Stomach smooth muscle (tissue), 2 donors: Measurements from ENCODE around the gene CBFB.

ENCODE experiments used
- H3K27ac ChIP-seq: one replicate; pipeline ENCODE4 v1.7.0; 2013; ENCODE audit warnings: mild to moderate bottlenecking, low read length, inconsistent platforms
- H3K27me3 ChIP-seq, 2 donors: one replicate each; pipeline ENCODE4 v1.7.0; 2013; ENCODE audit warnings: low read length in 2 of 2; ENCODE audit not compliant: insufficient read depth in 2 of 2, control insufficient read depth in 1 of 2
- H3K36me3 ChIP-seq, 2 donors: one replicate each; pipeline ENCODE4 v1.7.0; 2013; ENCODE audit warnings: low read length in 2 of 2; ENCODE audit not compliant: control insufficient read depth in 2 of 2, insufficient read depth in 2 of 2
- H3K4me1 ChIP-seq: one replicate; pipeline ENCODE4 v1.7.0; 2013; ENCODE audit warnings: low read length; ENCODE audit not compliant: control insufficient read depth, insufficient read depth
- H3K4me3 ChIP-seq, 2 donors: one replicate each; pipeline ENCODE4 v1.7.0; 2013; ENCODE audit warnings: low read length in 2 of 2
- H3K9ac ChIP-seq, 2 donors: one replicate each; pipeline ENCODE4 v1.7.0; 2013; ENCODE audit warnings: low read length in 2 of 2, mild to moderate bottlenecking in 1 of 2
- H3K9me3 ChIP-seq, 2 donors: one replicate each; pipeline ENCODE4 v1.7.0; 2013; ENCODE audit warnings: low read length in 2 of 2; ENCODE audit not compliant: control insufficient read depth in 2 of 2
- donor health status: healthy.
- donor health status: Pancreatic carcinoma.

The CBFB gene

DNA sequence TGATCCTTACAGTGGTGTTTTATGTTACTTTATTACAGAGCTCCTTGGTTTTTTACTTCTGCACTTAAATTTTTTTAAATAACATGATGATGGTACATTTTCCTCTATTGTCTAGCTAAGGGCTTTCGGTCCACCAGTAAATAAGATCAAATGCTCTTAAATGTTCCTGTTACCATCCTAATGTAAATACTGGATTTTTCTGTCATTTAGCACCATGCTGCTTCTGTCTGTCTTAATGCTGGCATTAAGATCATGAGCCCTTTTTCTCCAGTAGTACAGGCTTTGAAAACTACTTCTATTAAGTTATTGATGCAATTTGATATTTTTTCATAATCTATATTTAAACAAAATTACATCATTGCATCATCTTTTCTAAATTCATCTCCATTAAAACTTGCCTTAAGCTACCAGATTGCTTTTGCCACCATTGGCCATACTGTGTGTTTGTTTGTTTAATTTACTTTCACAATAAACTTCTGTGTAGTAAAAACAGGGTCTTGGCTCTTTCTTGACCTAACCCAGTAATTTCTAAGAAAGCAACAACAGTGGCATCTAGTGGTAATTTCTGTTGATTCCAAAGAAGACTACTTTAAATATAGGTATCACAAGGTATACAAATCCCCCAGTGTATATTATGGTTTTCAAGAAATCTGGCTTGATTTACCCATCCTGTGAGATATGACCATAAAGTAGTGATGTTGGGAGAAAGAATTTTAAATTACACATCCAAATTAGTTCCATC, 71.8 kb downstream of the CBFB start:
- H3K4me3 ChIP-seq, result no peak overlapping the region
- H3K36me3 ChIP-seq, result peaks cover 3% of the 10 kb centered on the region in 2 donors
- no peak overlapping the region for H3K27ac ChIP-seq
- no peaks in the 10 kb centered on the region for H3K27me3 ChIP-seq
- H3K9me3 ChIP-seq, result no peaks in the 10 kb centered on the region
- H3K9ac ChIP-seq, result no peak overlapping the region
- no peaks in the 10 kb centered on the region for H3K4me1 ChIP-seq

DNA sequence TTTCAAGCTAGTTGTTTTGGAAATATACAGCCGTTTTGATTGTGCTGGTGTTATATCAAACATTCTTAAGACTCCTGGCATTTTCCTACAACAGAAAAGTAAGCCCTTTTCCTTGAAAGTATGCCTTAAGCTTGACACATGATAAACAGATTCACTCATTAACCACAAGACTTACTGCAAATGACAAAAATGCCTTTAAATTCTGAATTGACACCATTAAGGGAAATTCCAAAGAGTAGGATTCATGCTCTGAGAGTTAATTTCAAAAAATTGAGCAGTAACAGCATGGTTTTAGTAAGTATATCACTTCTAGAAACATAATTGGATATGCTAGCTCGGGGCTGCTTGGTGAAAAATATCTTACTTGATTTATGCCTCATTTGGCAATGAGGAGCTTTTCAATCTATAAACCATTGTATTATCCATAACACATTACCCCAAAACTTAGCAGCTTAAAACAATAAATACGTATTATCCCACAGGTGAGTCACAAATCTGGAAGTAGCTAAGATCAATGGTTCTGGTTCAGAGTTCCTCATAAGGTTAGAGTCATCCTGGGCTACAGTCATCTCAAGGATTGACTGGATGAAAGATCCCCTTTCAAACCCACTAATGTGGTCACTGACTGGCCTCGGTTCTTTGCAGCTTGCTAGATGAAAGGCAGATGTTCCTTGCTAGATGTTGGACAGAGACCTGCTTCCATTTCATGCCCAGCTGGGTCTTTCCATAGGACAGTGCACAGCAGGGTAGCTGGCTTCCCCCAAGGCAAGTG, 72.5 kb downstream of the CBFB start:
- no peak overlapping the region for H3K27ac ChIP-seq
- no peak overlapping the region for H3K9ac ChIP-seq
- H3K4me3 ChIP-seq, result no peak overlapping the region
- no peaks in the 10 kb centered on the region for H3K9me3 ChIP-seq
- H3K27me3 ChIP-seq, result no peaks in the 10 kb centered on the region
- H3K4me1 ChIP-seq, result no peaks in the 10 kb centered on the region
- H3K36me3 ChIP-seq, result peaks cover 3% of the 10 kb centered on the region in 2 donors

DNA sequence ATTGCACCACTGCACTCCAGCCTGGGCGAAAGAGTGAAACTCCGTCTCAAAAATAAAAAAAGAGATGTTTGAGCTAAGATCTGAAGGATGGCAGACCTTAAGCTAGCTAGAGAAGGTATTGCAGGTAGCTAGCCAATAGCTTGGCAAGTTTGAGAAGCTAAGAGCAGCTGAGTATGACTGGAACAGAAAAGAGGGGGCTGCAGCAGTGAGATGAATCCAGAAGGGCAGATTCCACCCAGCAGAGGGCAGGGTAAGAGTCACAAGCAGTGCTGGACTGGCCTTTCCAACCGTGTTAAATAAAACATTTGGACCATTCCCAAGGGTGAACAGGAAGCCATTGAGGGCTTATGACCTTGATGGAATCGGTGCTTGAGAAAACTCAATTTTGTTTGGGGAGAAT, 75.1 kb downstream of the CBFB start:
- Histone ChIP-seq H3K9me3 (no peaks in the 10 kb centered on the region), H3K9ac (no peak overlapping the region), H3K4me3 (no peak overlapping the region), H3K36me3 (peaks cover 0 to 3% of the 10 kb centered on the region in 2 donors), H3K27me3 (no peaks in the 10 kb centered on the region), H3K4me1 (peaks cover 3% of the 10 kb centered on the region), H3K27ac (no peak overlapping the region)

DNA sequence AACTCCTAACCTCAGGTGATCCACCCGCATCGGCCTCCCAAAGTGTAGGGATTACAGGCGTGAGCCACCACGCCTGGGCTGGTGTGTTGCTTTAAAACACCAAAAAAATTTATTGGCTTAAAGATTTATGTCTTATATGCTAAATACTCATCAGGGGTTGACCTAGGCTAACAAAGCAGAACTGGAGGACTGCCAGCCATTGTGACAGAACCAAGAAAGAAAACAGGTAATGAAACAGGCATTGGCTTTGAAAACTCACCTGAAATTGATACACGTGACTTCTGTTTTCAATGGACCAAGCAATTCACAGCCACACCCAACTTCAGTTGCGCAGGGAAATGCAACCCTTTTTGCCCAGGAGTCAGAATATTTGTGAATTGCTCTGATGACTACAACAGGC, 75.9 kb downstream of the CBFB start:
- peaks cover 9% of the 10 kb centered on the region for H3K4me1 ChIP-seq
- H3K4me3 ChIP-seq, result no peak overlapping the region
- H3K27me3 ChIP-seq, result no peaks in the 10 kb centered on the region
- no peak overlapping the region for H3K27ac ChIP-seq
- peaks cover 0 to 3% of the 10 kb centered on the region in 2 donors for H3K36me3 ChIP-seq
- no peak overlapping the region for H3K9ac ChIP-seq
- H3K9me3 ChIP-seq, result no peaks in the 10 kb centered on the region

DNA sequence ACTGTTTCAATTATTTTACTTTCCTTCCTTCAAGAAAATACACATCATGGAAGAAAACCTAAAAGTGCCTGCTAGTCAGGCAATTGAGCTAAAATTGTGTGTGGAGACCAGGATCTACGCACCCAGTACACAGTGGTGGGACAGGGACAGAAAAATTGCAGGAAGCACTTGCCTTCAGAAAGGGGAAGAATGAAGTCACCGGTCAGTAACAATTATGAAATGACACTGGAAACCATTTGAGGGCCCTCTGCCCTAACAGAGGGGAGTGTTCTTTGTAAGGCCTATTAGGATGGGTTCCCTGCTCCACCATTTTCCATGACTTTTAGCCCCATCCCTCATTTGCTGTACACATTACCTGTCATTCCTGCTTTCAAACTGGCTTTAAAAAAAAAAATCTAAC, 76.3 kb downstream of the CBFB start:
- H3K9me3 ChIP-seq, result no peaks in the 10 kb centered on the region
- H3K4me3 ChIP-seq, result no peak overlapping the region
- no peak overlapping the region for H3K9ac ChIP-seq
- H3K27ac ChIP-seq, result no peak overlapping the region
- H3K36me3 ChIP-seq, result peaks cover 0 to 1% of the 10 kb centered on the region in 2 donors
- H3K27me3 ChIP-seq, result no peaks in the 10 kb centered on the region
- peaks cover 12% of the 10 kb centered on the region for H3K4me1 ChIP-seq

DNA sequence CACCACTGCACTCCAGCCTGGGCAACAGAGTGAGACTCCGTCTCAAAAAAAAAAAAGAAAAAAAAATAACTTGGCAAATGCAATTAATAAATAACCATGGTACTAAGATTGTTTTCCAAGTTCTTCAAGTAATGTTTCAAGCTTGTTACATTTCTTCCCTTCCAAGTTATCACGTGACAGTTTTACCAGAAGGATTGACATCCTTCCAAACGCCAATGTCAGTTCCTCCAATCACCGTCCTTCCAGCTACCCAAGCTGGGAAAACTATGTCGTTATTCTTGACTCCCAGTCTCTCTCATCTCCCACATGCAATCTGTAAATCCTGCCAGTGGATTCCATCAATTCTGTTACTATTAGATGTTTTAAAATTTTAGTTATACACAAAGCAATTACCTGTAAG, 76.9 kb downstream of the CBFB start:
- Histone ChIP-seq H3K4me3 (no peak overlapping the region), H3K27ac (no peak overlapping the region), H3K4me1 (peaks cover 19% of the 10 kb centered on the region), H3K9ac (no peak overlapping the region), H3K9me3 (no peaks in the 10 kb centered on the region), H3K36me3 (no peaks in the 10 kb centered on the region), H3K27me3 (no peaks in the 10 kb centered on the region)

DNA sequence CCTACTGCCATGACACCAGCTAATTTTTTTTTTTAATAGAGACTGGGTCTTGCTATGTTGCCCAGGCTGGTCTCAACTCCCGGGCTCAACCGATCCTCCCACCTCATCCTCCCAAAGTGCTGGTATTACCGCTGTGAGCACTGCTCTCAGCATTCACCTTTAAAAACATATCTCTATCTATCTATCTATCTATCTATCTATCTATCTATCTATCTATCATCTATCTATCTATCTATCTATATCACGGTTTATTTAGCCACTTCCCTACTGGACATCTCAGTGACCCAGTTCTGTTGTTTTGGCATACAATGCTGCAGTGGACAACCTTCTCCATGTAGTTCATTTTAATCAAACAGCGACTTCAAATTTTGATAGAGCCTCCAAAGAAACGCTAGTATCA, 79.5 kb downstream of the CBFB start:
- peak overlapping the region in 1 of 2 donors; percentile 96 for H3K4me3 ChIP-seq
- H3K9ac ChIP-seq, result no peak overlapping the region

DNA sequence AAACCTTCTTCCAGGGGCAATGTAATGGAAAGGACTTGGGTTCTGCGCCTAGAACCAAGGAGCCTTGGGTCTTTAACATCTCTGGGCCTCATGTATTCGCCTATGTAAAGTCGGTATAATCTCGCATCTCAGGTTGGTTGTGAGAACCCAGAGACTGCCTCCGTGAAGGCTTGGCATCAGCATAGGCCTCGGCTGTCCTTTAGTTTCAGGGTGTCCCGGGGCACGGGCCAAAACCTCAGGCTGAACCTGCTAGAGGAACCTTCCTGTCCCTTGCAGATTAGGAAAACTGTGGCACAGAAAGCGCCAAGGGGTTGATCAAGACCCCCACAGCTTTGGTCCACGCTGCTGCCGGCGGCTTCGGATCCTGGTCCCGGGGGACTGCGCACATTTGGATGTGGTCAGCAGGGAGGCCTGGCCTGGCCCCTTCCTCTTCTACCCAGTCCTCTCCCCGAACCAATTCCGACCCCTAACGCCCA, 80.0 kb downstream of the CBFB start:
- H3K27me3 ChIP-seq, result no peaks in the 10 kb centered on the region
- peak overlapping the region; percentile 76 to 83 for H3K9ac ChIP-seq
- no peaks in the 10 kb centered on the region for H3K36me3 ChIP-seq
- H3K4me1 ChIP-seq, result peaks cover 24% of the 10 kb centered on the region
- peak overlapping the region; percentile 74 for H3K27ac ChIP-seq
- no peaks in the 10 kb centered on the region for H3K9me3 ChIP-seq
- peak overlapping the region; percentile 96 to 97 for H3K4me3 ChIP-seq

More for the DNA sequence above, 79.5 kb downstream of the CBFB start:
- H3K36me3 ChIP-seq, result no peaks in the 10 kb centered on the region
- no peaks in the 10 kb centered on the region for H3K27me3 ChIP-seq
- H3K4me1 ChIP-seq, result peaks cover 24% of the 10 kb centered on the region
- H3K9me3 ChIP-seq, result no peaks in the 10 kb centered on the region
- H3K27ac ChIP-seq, result no peak overlapping the region

DNA sequence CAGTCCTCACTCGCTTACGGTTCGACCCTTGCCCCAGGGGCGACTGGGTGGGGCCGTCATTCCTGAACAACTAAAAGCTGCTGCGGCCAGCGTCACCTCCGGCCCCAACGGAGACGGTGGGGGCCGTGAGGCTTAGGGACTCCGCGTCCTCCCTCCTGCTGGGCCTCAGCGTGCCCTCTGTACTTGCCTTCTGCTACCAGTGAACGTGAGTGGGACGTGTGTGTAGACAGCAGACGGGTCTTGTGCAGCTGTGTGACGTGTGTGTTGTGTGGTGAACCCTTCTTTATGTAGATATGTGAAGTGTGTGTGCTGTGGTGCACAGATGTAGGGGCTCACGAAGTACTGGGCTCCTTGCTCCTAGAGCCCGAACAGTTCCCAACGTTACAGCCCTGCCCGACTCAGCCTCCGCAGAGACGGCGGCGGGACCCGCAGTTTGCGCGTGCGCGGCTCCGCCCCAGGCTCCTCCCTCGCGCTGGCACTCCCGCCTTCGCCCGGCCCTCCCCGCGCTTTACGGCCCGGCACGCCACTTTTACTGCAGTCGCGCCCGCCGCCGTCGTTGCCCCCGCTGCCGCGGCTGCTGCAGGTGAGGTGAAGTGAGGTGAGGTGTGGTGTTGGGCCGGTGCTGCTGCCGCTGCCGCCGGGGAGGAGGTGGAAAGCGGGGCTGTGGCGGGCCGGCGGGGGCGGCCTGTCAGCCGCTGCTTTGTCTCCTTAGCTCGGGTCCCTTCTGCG, 80.6 kb downstream of the CBFB start, which contains the start of gene PHAF1:
Gene PHAF1, plus strand, starts transcription at position 535 of the 729 bp plus-strand sequence. CDS start 235 bp downstream, outside the sequence.
- Histone ChIP-seq H3K4me1 (peaks cover 24% of the 10 kb centered on the region), H3K27me3 (no peaks in the 10 kb centered on the region), H3K4me3 (peak within 1 kb of the TSS; percentile 96 to 97), H3K27ac (peak within 1 kb of the TSS; percentile 74), H3K36me3 (no peaks in the 10 kb centered on the region), H3K9me3 (no peaks in the 10 kb centered on the region), H3K9ac (peak within 1 kb of the TSS; percentile 83 to 93)

DNA sequence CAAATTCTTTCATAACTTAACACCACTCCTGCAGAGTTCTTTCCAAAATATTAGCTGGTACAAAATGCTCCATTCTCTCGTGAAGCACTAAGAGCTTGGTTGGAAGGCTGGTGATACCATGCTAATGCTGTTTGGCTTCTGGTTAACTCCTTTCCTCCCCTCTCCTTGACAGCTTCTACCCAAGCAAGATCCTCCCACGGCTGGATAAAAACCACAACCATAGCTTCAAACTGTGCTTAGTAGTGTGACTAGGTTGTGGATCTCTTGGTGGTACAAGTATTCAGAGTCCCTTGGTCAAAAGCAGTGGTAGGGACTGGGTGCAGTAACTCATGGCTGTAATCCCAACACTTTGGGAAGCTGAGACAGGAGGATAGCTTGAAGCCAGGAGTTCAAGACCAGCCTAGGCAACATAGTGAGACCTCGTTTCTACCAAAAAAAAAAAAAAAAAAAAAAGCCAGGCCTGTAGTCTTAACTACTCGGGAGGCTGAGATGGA, 83.0 kb downstream of the CBFB start:
- Histone ChIP-seq H3K4me1 (peaks cover 24% of the 10 kb centered on the region), H3K27me3 (no peaks in the 10 kb centered on the region), H3K4me3 (no peak overlapping the region), H3K9ac (no peak overlapping the region), H3K36me3 (no peaks in the 10 kb centered on the region), H3K27ac (no peak overlapping the region), H3K9me3 (no peaks in the 10 kb centered on the region)
